ENCODE measurements around the gene PIP4K2C.

Gene PIP4K2C

DNA sequence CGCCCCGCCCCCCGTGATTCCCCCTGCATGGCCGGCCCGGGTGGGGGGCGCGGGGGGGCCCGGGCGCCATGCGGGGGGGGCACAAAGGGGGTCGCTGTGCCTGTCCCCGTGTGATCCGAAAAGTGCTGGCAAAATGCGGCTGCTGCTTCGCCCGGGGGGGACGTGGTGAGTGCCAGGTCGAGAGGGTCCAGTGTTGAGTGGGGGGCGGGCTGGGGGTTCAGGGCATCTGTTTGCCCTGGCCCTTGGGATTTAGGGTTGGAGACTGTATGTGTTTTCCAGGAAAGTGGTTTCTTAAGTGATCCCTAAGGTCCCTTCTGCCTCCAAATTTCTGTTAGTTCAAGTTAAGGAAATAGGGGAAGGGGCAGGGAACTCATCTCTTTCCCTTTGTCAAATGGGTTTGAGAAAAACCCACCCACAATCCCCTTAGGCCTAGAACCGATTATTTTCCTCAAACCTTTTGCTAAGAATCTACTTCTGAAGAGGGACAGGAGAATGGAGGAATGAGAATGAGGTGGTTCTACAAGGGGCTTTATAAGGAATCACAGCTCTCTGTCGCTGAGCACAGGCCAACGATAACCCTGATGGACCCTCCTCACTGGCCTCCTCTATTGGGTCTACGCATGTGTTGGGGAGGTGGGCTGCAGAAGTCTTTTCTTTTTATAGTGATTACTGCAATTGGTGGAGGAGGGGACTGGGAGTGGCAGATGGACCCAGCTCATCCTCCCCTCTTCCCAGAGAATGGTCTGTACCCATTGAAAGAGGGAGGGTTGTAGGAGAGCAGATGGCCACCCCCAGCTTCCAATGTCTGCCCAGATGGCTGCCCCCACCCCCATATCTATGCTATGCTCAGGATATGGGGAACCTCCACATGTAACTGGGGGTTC, 21.1 kb downstream of the PIP4K2C start:
- DNase-seq (ENCODE audit: low read depth in 1 of 2, low spot score in 1 of 2), result no peak
- no peak for TF ChIP-seq GABPA (IDR thresholded peaks at IDR 0.05; ENCODE audit: low read depth)
- Histone ChIP-seq H3K27me3 (ENCODE audit: insufficient read depth, poor library complexity, severe bottlenecking) (peaks cover 62% of the 10 kb centered on the region), H3K27ac (replicated peaks) (no peak overlapping the region), H3K4me3 (replicated peaks; ENCODE audit: insufficient read depth, low read length) (no peak overlapping the region)

DNA sequence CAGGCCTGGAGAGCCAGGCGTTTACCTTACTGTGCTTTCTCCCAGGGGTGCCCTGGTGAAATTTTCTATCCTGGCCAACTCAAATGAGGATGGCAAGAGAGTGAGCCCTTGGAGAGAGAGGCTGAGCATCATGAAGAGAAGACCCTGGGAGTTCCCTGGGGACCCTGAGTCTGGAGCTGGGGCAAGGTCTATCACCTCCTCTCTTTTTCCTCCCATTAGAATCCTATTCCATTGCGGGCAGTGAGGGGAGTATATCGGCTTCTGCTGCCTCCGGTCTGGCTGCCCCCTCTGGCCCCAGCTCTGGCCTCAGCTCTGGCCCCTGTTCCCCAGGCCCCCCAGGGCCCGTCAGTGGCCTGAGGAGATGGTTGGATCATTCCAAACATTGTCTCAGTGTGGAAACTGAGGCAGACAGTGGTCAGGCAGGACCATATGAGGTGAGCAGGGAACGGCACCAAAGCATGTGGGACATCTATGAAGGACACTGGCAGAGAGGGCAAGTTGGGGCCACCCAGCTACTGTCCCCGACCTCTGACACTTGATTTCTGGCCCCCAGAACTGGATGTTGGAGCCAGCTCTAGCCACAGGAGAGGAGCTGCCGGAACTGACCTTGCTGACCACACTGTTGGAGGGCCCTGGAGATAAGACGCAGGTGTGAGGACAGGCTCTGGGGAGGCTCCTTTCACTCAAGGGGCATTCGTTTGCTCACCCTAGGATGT, 21.9 kb downstream of the PIP4K2C start:
- Histone ChIP-seq H3K4me3 (replicated peaks; ENCODE audit: insufficient read depth, low read length) (no peak overlapping the region), H3K27ac (replicated peaks) (no peak overlapping the region), H3K27me3 (ENCODE audit: insufficient read depth, poor library complexity, severe bottlenecking) (peaks cover 64% of the 10 kb centered on the region)
- no peak for TF ChIP-seq SPI1 (IDR thresholded peaks at IDR 0.05; ENCODE audit: borderline replicate concordance, low read depth)
- no peak for TF ChIP-seq POLR2AphosphoS5 (IDR thresholded peaks at IDR 0.05; ENCODE audit: low read depth)
- TF ChIP-seq, protein P1, sequence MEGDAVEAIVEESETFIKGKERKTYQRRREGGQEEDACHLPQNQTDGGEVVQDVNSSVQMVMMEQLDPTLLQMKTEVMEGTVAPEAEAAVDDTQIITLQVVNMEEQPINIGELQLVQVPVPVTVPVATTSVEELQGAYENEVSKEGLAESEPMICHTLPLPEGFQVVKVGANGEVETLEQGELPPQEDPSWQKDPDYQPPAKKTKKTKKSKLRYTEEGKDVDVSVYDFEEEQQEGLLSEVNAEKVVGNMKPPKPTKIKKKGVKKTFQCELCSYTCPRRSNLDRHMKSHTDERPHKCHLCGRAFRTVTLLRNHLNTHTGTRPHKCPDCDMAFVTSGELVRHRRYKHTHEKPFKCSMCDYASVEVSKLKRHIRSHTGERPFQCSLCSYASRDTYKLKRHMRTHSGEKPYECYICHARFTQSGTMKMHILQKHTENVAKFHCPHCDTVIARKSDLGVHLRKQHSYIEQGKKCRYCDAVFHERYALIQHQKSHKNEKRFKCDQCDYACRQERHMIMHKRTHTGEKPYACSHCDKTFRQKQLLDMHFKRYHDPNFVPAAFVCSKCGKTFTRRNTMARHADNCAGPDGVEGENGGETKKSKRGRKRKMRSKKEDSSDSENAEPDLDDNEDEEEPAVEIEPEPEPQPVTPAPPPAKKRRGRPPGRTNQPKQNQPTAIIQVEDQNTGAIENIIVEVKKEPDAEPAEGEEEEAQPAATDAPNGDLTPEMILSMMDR (IDR thresholded peaks at IDR 0.05; ENCODE audit: insufficient read depth, low read length), result no peak
- no peak for TF ChIP-seq GABPA (IDR thresholded peaks at IDR 0.05; ENCODE audit: low read depth)
- TF ChIP-seq, protein P2, sequence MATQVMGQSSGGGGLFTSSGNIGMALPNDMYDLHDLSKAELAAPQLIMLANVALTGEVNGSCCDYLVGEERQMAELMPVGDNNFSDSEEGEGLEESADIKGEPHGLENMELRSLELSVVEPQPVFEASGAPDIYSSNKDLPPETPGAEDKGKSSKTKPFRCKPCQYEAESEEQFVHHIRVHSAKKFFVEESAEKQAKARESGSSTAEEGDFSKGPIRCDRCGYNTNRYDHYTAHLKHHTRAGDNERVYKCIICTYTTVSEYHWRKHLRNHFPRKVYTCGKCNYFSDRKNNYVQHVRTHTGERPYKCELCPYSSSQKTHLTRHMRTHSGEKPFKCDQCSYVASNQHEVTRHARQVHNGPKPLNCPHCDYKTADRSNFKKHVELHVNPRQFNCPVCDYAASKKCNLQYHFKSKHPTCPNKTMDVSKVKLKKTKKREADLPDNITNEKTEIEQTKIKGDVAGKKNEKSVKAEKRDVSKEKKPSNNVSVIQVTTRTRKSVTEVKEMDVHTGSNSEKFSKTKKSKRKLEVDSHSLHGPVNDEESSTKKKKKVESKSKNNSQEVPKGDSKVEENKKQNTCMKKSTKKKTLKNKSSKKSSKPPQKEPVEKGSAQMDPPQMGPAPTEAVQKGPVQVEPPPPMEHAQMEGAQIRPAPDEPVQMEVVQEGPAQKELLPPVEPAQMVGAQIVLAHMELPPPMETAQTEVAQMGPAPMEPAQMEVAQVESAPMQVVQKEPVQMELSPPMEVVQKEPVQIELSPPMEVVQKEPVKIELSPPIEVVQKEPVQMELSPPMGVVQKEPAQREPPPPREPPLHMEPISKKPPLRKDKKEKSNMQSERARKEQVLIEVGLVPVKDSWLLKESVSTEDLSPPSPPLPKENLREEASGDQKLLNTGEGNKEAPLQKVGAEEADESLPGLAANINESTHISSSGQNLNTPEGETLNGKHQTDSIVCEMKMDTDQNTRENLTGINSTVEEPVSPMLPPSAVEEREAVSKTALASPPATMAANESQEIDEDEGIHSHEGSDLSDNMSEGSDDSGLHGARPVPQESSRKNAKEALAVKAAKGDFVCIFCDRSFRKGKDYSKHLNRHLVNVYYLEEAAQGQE (IDR thresholded peaks at IDR 0.05; ENCODE audit: insufficient replicate concordance, low read depth), result no peak
- no peak for DNase-seq (ENCODE audit: low read depth in 1 of 2, low spot score in 1 of 2)

DNA sequence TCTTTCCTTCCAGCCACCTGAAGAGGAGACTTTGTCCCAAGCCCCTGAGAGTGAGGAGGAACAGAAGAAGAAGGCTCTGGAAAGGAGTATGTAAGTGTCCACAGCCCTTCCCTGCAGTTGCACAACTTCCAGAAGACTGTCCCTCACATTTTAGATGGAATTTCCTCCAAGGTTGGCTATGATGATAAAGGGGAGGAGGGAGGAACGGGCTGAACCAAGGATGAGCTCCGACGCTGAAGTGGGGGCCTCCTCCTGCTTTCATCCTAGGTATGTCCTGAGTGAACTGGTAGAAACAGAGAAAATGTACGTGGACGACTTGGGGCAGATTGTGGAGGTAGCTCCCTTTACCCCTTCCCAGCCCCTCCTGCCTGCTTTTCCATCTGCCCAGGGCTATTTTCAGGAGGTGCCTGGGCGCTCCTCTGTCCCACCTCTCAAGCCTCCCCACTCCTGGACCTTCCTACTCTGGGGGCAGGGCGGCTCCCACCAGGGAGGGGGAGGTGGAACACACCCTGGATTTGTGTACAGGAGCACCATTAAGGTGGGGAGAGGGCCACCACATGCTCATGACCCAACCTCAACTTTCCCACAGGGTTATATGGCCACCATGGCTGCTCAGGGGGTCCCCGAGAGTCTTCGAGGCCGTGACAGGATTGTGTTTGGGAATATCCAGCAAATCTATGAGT, 22.6 kb downstream of the PIP4K2C start:
- Histone ChIP-seq H3K27me3 (ENCODE audit: insufficient read depth, poor library complexity, severe bottlenecking) (peaks cover 67% of the 10 kb centered on the region), H3K4me3 (replicated peaks; ENCODE audit: insufficient read depth, low read length) (no peak overlapping the region), H3K27ac (replicated peaks) (no peak overlapping the region)
- no peak for DNase-seq (ENCODE audit: low read depth in 1 of 2, low spot score in 1 of 2)
- TF ChIP-seq POLR2AphosphoS5 (IDR thresholded peaks at IDR 0.05; ENCODE audit: low read depth) (no peak), SPI1 (IDR thresholded peaks at IDR 0.05; ENCODE audit: borderline replicate concordance, low read depth) (no peak), GABPA (IDR thresholded peaks at IDR 0.05; ENCODE audit: low read depth) (no peak)
- TF ChIP-seq, protein P2 (IDR thresholded peaks at IDR 0.05; ENCODE audit: insufficient replicate concordance, low read depth), result no peak
- TF ChIP-seq, protein P1 (IDR thresholded peaks at IDR 0.05; ENCODE audit: insufficient read depth, low read length), result no peak
